OCI-LY1 (cell line): ENCODE results near the gene RAET1G.
"Not testable (repeated sequence)": the region's sequence is repeated elsewhere in the genome, so short reads cannot be mapped to it uniquely, and the experiment has no call there.

Experiments
- H2AFZ ChIP-seq: fragments of 200-600 bp; sonication (generic), shearing (Covaris generic); 2 replicates; pipeline ENCODE4 v1.6.0; 2014; ENCODE audit warnings: antibody characterized with exemption, mild to moderate bottlenecking, low read length
- H3F3A ChIP-seq: fragments of 200-600 bp; sonication (generic), shearing (Covaris generic); 2 replicates; pipeline ENCODE4 v1.6.0; 2014; ENCODE audit warnings: mild to moderate bottlenecking, antibody characterized with exemption, low read length, moderate library complexity; ENCODE audit not compliant: insufficient read depth
- H3K27ac ChIP-seq: fragments of 200-600 bp; sonication (generic); 2 replicates; pipeline ENCODE4 v1.5.1; 2014; ENCODE audit warnings: low read length, mixed run types, mild to moderate bottlenecking, low read depth; ENCODE audit not compliant: poor library complexity, severe bottlenecking
- H3K27me3 ChIP-seq: fragments of 200-600 bp; sonication (generic); 2 replicates; pipeline ENCODE4 v1.6.0; 2014; ENCODE audit warnings: antibody characterized with exemption, mild to moderate bottlenecking, low read length, moderate library complexity; ENCODE audit not compliant: insufficient read depth
- H3K36me3 ChIP-seq: fragments of 200-600 bp; sonication (generic); 2 replicates; pipeline ENCODE4 v1.6.1; 2014; ENCODE audit warnings: mild to moderate bottlenecking, antibody characterized with exemption, low read length, moderate library complexity, mixed read lengths; ENCODE audit not compliant: insufficient read depth
- H3K4me1 ChIP-seq: fragments of 200-600 bp; sonication (generic); 2 replicates; pipeline ENCODE4 v1.5.1; 2014; ENCODE audit warnings: mild to moderate bottlenecking, low read length, moderate library complexity; ENCODE audit not compliant: insufficient read depth, severe bottlenecking
- H3K4me2 ChIP-seq: fragments of 200-600 bp; sonication (generic), shearing (Covaris generic); 2 replicates; pipeline ENCODE4 v1.6.1; 2014; ENCODE audit warnings: low read length
- H3K4me3 ChIP-seq: fragments of 200-600 bp; sonication (generic); 2 replicates; pipeline ENCODE4 v1.5.1; 2014; ENCODE audit warnings: low read length, low read depth, mild to moderate bottlenecking, mixed read lengths; ENCODE audit not compliant: poor library complexity, severe bottlenecking
- H3K79me2 ChIP-seq: fragments of 200-600 bp; shearing (Covaris generic); 2 replicates; pipeline ENCODE4 v1.6.1; 2016; ENCODE audit warnings: mixed run types, low read length, mixed read lengths; ENCODE audit not compliant: insufficient read depth
- H3K9ac ChIP-seq: fragments of 200-600 bp; sonication (generic), shearing (Covaris generic); 2 replicates; pipeline ENCODE4 v1.6.1; 2014; ENCODE audit warnings: mild to moderate bottlenecking, low read length, mixed read lengths
- H3K9me2 ChIP-seq: fragments of 200-600 bp; sonication (generic), shearing (Covaris generic); 2 replicates; pipeline ENCODE4 v1.6.1; 2014; ENCODE audit warnings: low read depth, mild to moderate bottlenecking, low read length, mixed read lengths
- H3K9me3 ChIP-seq: fragments of 200-600 bp; shearing (Covaris generic); 2 replicates; pipeline ENCODE4 v1.6.1; 2014; ENCODE audit warnings: low read length, mixed read lengths
- H4K20me1 ChIP-seq: fragments of 200-600 bp; sonication (generic), shearing (Covaris generic); 2 replicates; pipeline ENCODE4 v1.6.0; 2016; ENCODE audit warnings: mild to moderate bottlenecking, low read length; ENCODE audit not compliant: insufficient read depth
- CTCF ChIP-seq: fragments of 200-600 bp; sonication (generic), shearing (Covaris generic); IDR thresholded peaks from 2 replicates; pipeline ENCODE4 v1.5.1; 2017; ENCODE audit warnings: mild to moderate bottlenecking, antibody characterized with exemption, low read length, moderate library complexity, mixed read lengths
- EZH2 ChIP-seq: fragments of 200-600 bp; sonication (generic), shearing (Covaris generic); IDR thresholded peaks from 2 replicates; pipeline ENCODE4 v1.8.0; 2017; ENCODE audit warnings: borderline replicate concordance, mixed run types, mild to moderate bottlenecking, antibody characterized with exemption, low read length, moderate library complexity, mixed read lengths

Gene RAET1G

GRCh38 chr6:149896491-149896890, 26.4 kb downstream of the RAET1G start:
- H3K9me3 ChIP-seq: no peaks in the 10 kb centered on the region
- no peak overlapping the region for H3K4me2 ChIP-seq
- no peak overlapping the region for H3K27ac ChIP-seq
- H3K36me3 ChIP-seq: no peaks in the 10 kb centered on the region
- TF ChIP-seq EZH2 (no peak), CTCF (no peak)
- no peaks in the 10 kb centered on the region; the same call in 1 of the 2 replicates for H3K27me3 ChIP-seq
- no peak overlapping the region for H3K9ac ChIP-seq
- no peak overlapping the region for H2AFZ ChIP-seq
- H3K4me1 ChIP-seq: no peaks in the 10 kb centered on the region
- no peaks in the 10 kb centered on the region for H4K20me1 ChIP-seq
- H3K79me2 ChIP-seq: no peaks in the 10 kb centered on the region
- H3K4me3 ChIP-seq: no peak overlapping the region
- H3F3A ChIP-seq: no peaks in the 10 kb centered on the region
- no peaks in the 10 kb centered on the region for H3K9me2 ChIP-seq

- H3K27ac ChIP-seq: no peak overlapping the region
- no peak overlapping the region for H2AFZ ChIP-seq
These were observed 27.1 kb downstream of the RAET1G start for GRCh38 chr6:149895833-149896271.

GRCh38 chr6:149895048-149895590, 27.8 kb downstream of the RAET1G start:
- Histone ChIP-seq H2AFZ (no peak overlapping the region), H3F3A (no peaks in the 10 kb centered on the region)

More at GRCh38 chr6:149895833-149896271, 27.1 kb downstream of the RAET1G start:
- Histone ChIP-seq H4K20me1 (no peaks in the 10 kb centered on the region), H3K9ac (no peak overlapping the region), H3K4me2 (no peak overlapping the region), H3K79me2 (no peaks in the 10 kb centered on the region), H3K36me3 (no peaks in the 10 kb centered on the region), H3K9me2 (no peaks in the 10 kb centered on the region), H3K9me3 (no peaks in the 10 kb centered on the region), H3K4me3 (no peak overlapping the region), H3F3A (no peaks in the 10 kb centered on the region), H3K4me1 (no peaks in the 10 kb centered on the region), H3K27me3 (no peaks in the 10 kb centered on the region; the same call in 1 of the 2 replicates)
- TF ChIP-seq EZH2 (no peak), CTCF (no peak)

GRCh38 chr6:149891864-149892263, 31.1 kb downstream of the RAET1G start:
- not testable (repeated sequence) for H3K9ac ChIP-seq, H3K79me2 ChIP-seq, H3K36me3 ChIP-seq, H3K4me2 ChIP-seq, H2AFZ ChIP-seq, H3K27ac ChIP-seq, H3K9me3 ChIP-seq, H3F3A ChIP-seq, H3K4me3 ChIP-seq, H3K9me2 ChIP-seq, H3K27me3 ChIP-seq, H3K4me1 ChIP-seq, H4K20me1 ChIP-seq

More at GRCh38 chr6:149895048-149895590, 27.8 kb downstream of the RAET1G start:
- H4K20me1 ChIP-seq: no peaks in the 10 kb centered on the region
- no peaks in the 10 kb centered on the region for H3K36me3 ChIP-seq
- H3K9ac ChIP-seq: no peak overlapping the region
- H3K79me2 ChIP-seq: no peaks in the 10 kb centered on the region
- H3K9me2 ChIP-seq: no peaks in the 10 kb centered on the region
- H3K4me2 ChIP-seq: no peak overlapping the region
- H3K9me3 ChIP-seq: no peaks in the 10 kb centered on the region
- H3K27me3 ChIP-seq: no peaks in the 10 kb centered on the region
- H3K27ac ChIP-seq: no peak overlapping the region
- H3K4me1 ChIP-seq: no peaks in the 10 kb centered on the region
- TF ChIP-seq EZH2: no peak
- no peak for TF ChIP-seq CTCF
- H3K4me3 ChIP-seq: no peak overlapping the region
